Stimulated activated CD4-positive, alpha-beta T cell treated with anti-CD3 and anti-CD28 coated beads, Interleukin-15, amount 100 ng/mL, for 1 hour (primary cell): ENCODE results near the gene ISLR.

Experiments
- DNase-seq, 2 donors: peaks; one replicate each; pipeline ENCODE4 v3.0.0-alpha.2; 2020; ENCODE audit warnings: low read depth in 1 of 2, low spot score in 1 of 2

Gene ISLR

GRCh38 chr15:74192751-74193150, 19.2 kb downstream of the ISLR start:
- DNase-seq: no peak

- DNase-seq: no peak
Observed at GRCh38 chr15:74193299-74193718, 19.8 kb downstream of the ISLR start.

DNA sequence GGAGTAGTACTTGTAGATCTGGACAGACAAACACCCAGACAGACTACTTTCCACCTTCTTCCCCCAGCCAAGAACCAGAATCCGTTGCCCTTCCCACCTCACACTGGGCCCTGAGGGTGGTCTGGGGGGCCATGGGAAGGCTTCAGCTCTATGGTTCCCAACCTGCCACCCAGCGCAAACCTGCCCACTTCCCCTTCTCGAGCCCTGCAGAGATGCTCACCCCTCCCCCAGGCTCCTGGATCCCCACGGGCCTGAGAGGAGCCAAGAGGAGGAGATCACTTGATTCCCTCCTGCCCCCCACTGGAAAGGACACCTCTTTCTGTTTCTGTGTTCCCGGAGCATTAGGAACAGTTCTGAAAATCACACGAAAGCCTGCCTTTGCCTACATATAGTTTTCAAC, 20.4 kb downstream of the ISLR start:
- DNase-seq: no peak

DNA sequence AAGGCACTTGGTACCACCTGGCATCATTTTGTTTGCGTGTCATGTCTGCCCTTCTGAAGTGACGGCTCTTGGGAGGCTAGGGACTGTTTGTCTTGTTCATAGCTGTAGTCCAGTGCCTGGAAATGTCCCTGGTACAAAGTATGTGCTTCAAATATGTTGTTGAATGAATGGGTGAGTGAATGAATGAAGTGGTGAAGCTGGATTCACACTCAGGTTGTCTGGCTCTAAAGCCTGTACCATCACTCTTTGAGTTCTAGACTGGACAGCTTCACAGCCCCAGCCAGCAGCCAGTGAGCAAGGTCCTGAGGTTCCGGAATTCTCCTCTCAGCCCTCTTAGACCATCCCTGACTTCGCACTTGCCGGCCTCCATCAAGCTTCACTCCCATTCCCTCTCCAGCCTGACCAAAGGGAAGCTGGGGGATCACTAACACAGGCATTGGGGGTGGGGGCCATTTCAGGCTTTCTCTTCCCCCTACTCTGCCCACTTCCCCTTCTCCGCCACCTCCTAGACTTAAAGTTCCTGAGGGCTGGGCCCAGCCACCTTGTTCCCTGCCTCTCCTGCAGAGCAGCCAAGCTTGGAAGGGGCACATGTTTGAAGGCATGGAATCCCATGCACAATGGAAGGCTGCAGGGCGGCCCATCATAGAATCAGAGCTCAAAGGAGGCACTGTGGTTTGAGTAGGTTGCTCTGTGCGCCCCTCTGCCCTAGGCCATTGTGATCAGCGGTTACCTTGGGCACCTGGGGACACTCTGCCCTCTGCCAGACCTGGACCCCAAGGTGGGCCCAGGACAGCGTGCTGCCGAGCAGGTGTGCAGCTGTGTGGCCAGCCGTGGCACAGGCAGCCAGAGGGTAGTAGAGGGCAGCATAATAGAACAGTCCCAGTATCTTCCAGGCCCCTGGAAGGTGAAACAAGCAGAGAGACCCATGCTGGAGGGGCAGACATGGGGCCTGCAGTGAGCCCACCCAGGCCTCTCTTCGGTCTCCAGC, 21.4 kb downstream of the ISLR start:
- DNase-seq: no peak

DNA sequence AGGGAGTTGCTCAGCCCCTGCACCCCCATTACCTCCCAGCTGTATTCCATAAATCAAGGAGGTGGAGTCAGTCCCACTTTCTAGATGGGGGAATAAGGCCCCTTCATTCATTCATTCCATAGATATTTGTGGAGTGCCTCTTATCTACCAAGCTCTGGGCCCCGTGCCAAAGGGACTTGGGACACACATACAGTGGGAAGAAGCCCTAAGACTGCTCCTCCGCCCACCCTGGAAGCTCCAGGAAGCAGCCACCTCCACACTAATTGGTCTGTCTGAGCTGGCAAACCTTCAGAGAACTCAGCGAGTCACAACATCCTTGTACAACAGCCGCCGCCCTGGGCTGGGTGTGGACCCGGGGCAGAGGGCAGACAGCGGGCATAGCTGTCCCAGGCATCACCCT, 22.7 kb downstream of the ISLR start:
- DNase-seq: no peak

GRCh38 chr15:74197176-74197965, 23.9 kb downstream of the ISLR start:
- no peak for DNase-seq

- no peak for DNase-seq
Observed at GRCh38 chr15:74199297-74199652, 25.8 kb downstream of the ISLR start.

- DNase-seq: no peak
Observed at GRCh38 chr15:74200412-74200815, 26.9 kb downstream of the ISLR start.

GRCh38 chr15:74200871-74201419, 27.4 kb downstream of the ISLR start:
- no peak for DNase-seq

DNA sequence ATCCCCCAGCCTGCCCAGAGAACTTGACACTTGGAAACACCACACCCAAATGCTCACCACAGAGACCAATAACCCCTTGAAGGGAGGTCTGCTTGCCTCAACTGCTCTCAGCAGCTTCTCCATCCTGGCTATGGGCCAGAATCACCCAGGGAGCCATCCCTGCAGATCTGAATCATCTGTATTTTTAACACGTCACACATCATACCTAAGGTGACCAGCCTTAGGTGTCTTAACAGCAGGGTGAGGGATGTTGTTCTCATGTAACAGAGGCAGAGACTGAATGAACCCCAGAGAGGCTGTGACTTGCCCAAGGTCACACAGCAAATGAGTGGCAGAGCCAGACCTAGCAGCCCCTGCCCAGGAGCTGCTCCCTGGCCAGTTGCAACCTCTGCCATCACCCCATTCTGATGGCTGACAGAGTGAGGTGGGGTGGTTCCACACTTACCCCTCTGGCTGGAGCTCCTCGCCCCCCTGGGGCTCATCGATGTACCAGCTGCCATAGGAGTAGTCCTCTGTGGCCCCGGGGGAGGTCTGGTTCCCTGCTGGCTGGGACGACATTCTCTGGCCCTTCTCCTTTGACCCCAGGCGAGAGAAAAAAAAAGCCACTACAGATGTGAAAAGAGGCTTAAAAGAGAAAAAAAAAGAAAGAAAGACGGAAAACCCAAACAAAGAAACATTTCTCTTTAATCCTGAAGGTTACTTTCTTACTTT, 28.4 kb downstream of the ISLR start:
- no peak for DNase-seq

- no peak for DNase-seq
Observed at GRCh38 chr15:74202452-74203401, 29.2 kb downstream of the ISLR start, which contains the start of gene STRA6. Gene STRA6, minus strand, starts transcription at chr15:74202787. Its CDS starts 520 bp downstream, at chr15:74202267.

DNA sequence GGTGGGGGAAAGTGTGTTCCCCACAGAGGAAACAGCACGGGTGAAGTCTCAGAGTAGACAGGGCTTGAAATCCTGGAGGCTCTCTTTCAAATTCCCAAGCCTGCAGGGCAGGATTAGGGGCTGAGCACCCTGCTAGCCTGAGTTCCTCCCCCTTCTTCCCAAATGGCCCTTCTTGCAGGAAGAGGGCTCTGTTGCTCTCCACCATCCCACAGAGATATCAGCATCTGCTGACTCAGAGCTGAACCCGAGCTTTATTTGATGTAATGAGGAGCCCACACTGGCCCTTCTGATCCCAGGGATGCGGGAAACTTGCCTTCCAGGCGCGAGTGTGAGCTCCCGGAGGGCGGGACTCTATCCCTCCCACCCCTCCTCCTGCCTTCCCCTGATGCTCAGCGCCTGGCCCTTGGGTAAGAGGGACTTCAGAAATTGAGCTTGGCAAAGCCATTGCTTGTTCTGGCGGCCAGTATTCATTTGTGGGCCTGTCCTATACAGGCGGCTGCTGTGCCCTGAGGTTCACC, 30.5 kb downstream of the ISLR start:
- DNase-seq: no peak

DNA sequence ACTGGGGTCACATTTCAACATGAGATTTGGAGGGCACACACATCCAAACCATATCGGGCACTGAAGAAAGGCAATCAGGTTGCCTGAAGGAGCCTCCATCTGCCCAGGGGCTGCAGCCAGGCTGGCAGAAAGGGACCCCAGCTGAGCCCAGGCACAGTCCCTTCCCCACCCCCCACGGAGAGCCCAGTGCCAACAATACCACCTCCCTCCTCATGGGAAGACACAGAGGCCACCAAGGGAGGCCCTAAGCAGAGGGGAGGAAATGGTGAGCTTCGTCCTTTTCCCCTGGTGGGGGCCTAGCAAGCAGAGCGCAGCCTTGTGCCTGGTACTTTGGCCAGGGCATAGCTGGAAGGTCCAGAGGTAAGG, 32.1 kb downstream of the ISLR start:
- no peak for DNase-seq

GRCh38 chr15:74206801-74207281, 33.3 kb downstream of the ISLR start:
- no peak for DNase-seq

DNA sequence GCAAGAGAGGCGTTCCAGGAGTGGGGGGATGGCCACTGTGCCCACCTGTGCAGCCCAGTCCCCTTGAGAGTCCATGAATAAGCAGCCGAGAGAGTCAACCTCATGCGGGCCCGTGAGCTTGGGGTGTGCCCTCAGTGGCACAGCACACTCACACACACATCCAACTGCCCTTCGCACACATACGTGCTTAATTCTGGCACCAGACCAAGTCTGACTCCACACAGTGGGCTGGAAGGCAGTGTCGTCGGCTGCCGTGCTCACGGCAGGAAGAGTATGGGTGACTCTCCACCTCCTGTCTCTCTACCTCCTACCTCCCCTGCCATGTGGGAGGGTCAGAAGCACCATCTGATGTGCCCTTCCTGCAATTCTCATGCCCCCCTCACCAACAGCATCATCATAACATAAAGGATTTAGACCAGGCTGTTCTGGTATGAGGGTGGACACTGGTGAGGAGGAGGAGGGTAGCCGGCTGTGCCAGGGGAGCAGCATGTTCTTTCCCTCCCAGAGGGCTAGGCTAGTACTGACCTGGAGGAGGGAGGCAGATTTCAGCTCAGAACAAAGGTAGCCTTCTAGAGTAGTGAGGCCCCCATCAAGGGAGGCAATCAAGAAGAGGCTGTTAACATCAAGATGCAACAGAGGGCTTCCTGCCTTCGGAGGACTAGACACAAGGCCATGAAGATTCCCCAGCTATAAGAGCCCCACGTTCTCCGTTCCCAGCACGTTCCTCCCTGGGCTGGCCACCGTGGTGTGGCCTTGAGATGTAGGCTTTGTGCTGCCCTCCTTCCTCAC, 34.3 kb downstream of the ISLR start:
- no peak for DNase-seq

GRCh38 chr15:74208496-74208895, 35.0 kb downstream of the ISLR start:
- no peak for DNase-seq

GRCh38 chr15:74208901-74209559, 35.5 kb downstream of the ISLR start:
- DNase-seq: no peak

- DNase-seq: no peak
Observed at GRCh38 chr15:74209560-74209958, 36.0 kb downstream of the ISLR start.
